ENCODE measurements around the gene CRYBA1. TPM values are rescaled to one million over a fixed set of nuclear protein-coding genes. Genes with fewer than 3 reads are reported as not detected.
"Not testable (repeated sequence)": the region's sequence is repeated elsewhere in the genome, so short reads cannot be mapped to it uniquely, and the experiment has no call there.

Gene CRYBA1, protein sequence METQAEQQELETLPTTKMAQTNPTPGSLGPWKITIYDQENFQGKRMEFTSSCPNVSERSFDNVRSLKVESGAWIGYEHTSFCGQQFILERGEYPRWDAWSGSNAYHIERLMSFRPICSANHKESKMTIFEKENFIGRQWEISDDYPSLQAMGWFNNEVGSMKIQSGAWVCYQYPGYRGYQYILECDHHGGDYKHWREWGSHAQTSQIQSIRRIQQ
- total RNA-seq, result not detected
- long read RNA-seq, result 0 reads

DNA sequence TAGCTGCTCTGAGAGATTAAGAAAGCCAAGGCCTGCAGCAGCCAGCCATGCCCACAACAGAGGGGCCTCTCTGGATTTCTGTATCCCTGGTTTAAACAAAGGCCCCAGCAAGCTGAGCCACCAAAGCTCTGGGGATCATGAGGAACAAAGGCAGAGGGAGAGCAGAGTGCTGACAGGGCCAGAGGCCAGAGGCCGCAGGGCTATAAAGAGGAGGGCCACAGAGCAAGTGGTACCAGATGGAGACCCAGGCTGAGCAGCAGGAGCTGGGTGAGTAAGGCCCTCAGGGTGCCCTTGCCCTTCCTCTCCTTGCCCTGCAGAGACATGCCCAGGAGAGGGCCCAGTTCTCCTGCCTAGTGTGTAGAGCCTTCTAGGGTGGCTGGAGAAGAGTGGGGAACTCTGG is at the start of gene CRYBA1:
Gene CRYBA1, plus strand, starts transcription at position 232 of the 400 bp plus-strand sequence. Its CDS starts 5 bp downstream, at position 237.
- DNase-seq (no peak), ATAC-seq (no peak)
- intact Hi-C loops (cut with DNase I, micrococcal nuclease), result no loop called here

DNA sequence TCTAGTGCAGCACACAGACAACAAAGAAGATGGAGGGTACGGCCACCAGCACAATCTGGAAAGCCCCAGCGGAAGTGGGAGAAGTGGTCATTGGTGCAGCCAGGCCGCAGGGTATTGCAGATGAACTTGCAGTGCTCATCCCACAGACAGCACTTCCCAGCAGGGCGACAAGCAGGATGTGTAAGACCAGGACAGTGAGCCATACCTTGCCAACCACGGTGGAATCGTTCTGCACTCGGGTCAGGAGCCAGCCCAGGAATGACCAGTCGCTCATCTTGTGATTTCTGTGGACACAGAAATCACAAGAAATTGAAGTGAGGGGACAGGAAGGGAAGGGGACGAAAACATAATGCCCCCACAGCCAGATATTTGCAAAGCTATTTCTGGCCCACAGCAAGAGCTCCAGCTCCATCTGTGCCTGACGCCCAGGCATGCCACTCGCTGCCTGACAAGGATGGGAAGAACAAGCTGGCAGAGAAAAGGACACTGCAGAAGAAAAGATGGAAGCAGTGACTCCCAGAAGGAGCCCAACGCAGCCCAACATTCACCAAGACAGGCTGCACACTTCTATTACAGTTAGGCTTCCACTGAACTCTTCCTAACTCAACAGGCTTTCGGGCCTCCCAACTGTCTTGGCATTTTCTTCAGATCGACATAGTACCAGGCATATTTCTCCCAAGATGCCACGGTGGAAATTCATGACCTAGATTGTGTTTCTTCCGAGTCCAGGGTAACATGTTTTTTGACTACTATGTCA is 49.0 kb upstream of the CRYBA1 start:
- ATAC-seq, result no peak
- intact Hi-C loops (cut with DNase I, micrococcal nuclease), result no loop called here
- no peak for DNase-seq

DNA sequence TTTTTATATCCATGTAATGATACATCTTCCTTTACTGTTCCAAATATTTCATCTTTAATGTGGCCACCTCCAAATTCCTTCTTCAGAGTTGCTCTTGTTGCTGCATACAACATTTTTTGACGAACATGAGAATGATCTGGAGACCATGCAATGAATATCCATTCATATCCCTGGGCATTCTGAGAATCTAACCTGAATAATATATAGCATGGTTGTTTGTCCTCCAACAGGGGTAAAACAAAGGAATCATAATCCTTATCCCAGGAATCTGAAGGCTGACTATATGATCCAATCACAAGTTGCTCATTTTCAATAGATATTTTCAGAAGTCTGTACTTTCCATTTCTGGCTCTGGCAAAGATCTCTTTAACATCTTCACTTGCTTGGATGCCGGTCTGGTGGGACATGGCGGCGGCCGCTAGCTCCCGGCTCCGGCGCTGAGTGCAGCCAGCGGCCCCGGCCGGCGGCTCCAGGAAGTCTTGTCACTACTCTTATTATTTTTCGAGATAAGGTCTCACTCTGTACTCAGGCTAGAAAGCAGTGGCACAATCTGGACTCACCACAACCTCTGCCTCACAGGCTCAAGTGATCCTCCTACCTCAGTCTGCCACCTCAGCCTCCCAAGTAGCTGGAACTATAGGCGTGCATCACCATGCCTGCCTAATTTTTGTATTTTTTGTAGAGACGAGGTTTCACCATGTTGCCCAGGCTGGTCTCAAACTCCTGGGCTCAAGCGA is 42.4 kb upstream of the CRYBA1 start:
- intact Hi-C loops (cut with DNase I, micrococcal nuclease); ATAC-seq; DNase-seq: not testable (repeated sequence)

DNA sequence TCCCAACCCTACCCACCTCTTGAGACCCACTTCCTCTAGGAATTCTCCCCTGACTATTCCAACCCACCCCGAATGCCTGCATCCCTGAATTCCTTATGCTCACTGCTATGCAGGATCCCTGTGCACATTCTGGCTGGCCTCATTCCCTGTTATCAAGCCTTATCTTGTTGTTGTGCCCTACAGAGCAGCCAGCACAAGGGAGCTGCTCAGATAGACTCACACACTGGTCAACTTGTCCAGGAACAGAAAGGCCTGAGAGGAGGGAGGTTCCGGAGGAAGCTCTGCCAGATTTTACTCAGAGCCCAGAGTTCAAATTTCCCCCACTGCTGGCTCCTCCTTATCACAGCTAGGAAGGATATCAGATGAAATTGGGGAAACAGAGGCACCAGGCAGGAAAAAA is 41.6 kb upstream of the CRYBA1 start:
- intact Hi-C loops (cut with DNase I, micrococcal nuclease), result no loop called here
- DNase-seq, result no peak
- ATAC-seq, result no peak

DNA sequence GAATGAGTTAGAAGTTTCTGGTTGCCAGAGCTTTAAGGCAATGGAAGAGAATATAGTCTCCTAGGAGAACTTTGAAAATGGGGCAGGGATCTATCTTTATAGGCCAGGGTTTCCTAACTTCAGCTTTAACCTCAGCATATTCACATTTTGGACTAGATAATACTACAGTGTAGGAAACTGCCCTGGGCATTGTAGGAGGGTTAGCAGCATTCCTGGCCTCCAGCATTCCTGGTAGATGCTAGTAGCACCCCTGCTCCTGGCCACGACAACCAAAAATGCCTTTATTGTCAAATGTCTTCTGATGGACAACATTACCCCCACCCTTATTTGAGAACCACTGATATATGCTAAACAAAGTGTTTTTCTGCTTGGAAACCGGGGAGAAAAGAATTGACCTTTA is 38.7 kb upstream of the CRYBA1 start:
- DNase-seq (no peak), ATAC-seq (no peak)
- intact Hi-C loops (cut with DNase I, micrococcal nuclease), result no loop called here

DNA sequence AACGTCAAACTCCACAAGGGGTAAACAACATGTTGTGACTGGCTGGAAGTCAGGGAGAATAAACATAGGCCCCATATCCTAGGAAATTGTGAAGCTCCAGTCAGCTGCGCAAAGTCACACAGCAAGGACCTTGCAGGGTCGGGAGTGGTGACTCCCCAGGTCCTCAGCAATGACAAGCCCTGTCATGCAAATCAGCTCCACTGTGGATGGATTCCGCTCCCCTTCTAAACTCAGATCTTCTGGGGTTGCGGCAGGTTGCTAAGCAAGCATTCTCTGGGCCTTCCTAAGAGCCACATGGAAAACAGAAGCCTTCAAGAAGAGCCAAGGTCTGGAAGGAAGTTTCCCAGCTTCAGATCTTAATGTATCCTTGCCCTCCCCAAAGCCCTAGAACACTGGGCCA is 37.6 kb upstream of the CRYBA1 start:
- DNase-seq (no peak), ATAC-seq (no peak)
- intact Hi-C loops (cut with DNase I, micrococcal nuclease), result no loop called here

DNA sequence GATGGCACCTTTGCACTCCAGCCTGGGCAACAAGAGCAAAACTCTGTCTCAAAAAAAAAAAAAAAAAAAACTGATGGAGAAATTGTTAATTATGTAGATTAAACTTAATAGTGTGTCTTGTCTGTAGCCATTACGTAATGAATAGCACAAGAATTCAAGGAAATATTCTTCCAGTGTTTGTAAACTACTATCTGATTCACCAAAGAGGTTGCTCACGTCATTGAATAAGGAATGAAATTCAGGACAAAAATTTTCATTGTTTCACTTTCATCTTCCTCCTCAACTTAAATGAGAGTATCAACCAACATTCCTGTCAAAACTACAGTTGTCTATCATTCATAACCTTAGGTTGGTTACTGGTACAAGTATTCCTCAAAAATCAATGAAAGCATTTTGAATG is 35.8 kb upstream of the CRYBA1 start:
- no peak for ATAC-seq
- DNase-seq, result no peak
- intact Hi-C loops (cut with DNase I, micrococcal nuclease), result no loop called here

DNA sequence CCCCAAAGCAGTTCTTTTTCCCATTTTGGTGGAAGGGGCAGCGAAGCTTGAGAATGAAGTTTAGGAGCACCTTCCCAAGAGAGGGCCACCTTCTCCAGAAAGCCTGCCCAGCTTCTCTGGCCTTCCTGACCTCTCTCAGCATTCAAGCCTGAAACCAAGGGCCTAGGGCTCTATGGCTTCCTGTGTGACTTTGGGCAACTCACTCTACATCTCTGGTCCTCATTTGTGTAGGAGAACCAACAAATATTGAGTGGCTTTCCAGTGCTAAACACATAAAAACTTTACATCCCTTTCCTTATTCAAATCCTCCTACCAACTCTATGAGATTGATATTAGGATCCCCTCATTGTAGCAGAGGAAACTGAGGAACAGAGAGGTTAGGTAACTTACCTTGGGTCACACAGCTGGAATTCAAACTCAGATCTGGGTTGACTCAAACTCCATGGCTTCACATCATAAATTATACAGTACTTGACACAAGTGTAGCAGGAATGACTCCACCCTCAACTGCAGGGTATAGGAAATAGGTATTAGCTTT is 34.5 kb upstream of the CRYBA1 start:
- no peak for ATAC-seq
- intact Hi-C loops (cut with DNase I, micrococcal nuclease), result no loop called here
- DNase-seq, result no peak

DNA sequence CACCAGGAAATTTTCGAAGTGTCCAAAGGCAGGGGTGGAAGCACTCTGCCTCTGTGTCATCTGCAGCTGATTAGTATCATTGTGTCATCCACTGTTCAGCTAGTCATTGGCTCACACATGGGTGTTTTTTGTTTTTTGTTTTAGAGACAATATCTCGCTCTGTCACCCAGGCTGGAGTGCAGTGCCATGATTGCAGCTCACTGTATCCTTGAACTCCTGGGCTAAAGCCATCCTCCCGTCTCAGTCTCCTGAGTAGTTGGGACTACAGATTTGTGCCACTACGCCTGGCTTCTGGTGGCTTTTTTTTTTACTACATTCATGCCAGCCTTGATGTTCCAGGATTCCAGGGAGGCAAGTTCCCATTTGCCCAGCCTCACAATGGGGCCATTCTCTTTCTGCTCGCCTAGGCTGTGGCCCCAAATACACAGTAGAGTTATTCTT is 34.0 kb upstream of the CRYBA1 start:
- intact Hi-C loops (cut with DNase I, micrococcal nuclease), result no loop called here
- ATAC-seq (no peak), DNase-seq (no peak)

DNA sequence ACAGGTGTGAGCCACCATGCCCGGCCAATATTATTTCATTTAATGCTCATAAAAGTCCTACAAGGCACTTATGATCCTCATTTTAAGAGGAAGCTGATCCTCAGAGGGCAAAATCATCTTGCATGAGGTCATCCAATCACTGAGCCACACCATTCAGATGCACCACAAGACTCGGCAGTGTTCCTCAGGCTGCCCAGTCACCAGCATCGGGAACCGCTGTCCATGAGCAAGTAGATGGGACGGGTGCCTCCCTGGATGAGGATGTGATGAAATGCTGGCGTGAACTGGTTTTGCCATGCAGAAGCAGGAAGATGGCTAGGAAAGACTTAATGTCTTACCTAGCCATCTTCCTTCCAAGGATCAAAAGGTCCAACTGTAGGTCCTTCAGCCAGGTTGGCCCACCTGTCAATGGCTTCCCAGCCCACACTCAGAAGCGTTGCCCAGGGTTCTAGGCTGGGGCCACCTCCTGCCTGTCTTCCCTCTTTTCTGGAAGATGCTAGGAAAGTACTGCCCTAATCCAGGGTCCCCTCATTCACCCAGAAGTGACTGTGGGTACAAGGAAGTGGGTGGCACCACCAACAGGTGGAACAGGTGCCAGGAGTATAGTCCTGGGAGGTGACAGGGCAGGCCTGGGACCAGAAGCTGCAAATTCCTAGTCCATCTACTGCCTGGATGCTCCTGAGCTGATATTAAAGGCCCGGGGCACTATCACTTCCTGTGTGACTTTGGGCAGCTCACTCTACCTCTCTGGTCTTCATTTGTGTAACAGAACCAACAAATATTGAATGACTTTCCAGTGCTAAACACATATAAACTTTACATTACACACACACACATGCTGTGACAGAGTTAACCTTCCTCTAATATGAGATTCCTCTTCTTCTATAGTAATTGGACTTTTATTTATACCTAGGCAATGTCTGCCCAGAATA is 32.2 kb upstream of the CRYBA1 start:
- ATAC-seq (no peak), DNase-seq (no peak)
- intact Hi-C loops (cut with DNase I, micrococcal nuclease), result no loop called here

DNA sequence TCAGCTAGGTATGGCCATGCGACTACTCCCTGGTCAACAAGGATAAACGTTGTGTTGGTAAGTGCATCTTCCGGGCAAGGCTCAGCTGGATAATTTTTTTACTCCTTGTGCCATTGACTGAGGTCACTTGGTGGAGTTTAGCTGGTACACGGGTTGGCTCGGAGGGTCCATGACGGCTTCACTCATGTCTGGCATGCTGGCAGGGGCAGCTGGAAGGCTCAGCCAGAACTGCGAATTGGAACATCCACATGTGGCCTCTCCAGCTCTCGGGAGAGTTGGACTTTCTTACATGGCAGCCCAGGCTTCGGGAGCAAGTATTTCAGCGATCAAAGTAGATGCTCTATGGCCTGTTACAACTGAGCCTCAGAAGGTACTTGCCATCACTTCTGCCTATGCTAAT is 31.5 kb upstream of the CRYBA1 start:
- intact Hi-C loops (cut with DNase I, micrococcal nuclease), result no loop called here
- ATAC-seq (no peak), DNase-seq (no peak)

DNA sequence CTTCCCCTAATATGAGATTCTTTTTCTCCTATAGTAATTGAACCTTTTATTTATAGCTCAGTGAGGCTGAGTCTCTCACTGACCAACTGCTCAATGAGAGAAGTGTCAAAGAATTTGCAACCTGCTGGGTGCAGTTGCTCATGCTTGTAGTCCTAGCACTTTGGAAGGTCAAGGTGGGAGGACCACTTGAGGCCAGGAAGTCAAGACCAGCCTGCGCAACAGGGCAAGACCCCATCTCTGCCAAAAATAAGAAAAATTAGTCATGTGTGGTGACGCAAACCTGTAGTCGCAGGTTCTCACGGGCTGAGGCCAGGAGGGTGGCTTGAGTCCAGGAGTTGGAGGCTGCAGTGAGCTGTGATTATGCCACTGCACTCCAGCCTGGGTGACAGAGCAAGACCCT is 30.9 kb upstream of the CRYBA1 start:
- ATAC-seq, result no peak
- intact Hi-C loops (cut with DNase I, micrococcal nuclease), result no loop called here
- no peak for DNase-seq

DNA sequence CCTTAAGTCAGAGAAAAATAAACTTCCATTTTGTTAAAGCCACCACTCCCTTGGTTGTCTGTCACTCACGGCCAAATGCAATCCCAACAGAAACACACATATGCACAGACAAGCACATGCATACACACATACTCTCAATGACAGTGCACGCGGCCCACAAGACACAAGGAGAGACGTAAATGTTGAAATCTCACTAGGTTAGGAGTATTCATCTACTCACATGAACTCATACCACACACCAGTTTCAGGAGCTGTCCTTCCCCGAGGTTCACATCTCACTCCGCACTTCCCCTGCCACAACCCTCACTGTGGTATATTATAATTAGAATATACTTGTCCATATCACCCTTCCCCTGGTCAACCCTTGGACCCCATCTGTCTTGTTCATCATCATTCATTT is 30.5 kb upstream of the CRYBA1 start:
- intact Hi-C loops (cut with DNase I, micrococcal nuclease), result no loop called here
- ATAC-seq (no peak), DNase-seq (no peak)

DNA sequence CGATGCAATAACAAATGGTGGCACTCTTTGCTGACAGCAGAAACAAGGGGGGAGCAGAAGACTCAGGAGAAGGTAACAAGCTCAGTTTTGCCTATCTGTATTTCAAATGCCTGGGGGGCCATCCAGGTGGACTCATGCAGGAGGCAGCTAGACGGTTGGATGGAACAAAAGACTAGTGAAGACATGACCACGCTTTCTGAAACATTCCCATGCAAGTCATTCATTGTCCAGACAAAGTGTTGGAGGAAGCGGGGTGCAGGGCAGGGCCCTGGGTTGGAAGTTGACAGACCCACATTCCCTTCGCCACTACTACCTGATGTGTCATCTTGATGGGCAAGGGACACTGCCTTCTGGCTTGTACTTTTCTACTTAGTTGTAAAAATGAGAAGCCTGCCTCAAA is 29.8 kb upstream of the CRYBA1 start:
- intact Hi-C loops (cut with DNase I, micrococcal nuclease), result no loop called here
- ATAC-seq (no peak), DNase-seq (no peak)

DNA sequence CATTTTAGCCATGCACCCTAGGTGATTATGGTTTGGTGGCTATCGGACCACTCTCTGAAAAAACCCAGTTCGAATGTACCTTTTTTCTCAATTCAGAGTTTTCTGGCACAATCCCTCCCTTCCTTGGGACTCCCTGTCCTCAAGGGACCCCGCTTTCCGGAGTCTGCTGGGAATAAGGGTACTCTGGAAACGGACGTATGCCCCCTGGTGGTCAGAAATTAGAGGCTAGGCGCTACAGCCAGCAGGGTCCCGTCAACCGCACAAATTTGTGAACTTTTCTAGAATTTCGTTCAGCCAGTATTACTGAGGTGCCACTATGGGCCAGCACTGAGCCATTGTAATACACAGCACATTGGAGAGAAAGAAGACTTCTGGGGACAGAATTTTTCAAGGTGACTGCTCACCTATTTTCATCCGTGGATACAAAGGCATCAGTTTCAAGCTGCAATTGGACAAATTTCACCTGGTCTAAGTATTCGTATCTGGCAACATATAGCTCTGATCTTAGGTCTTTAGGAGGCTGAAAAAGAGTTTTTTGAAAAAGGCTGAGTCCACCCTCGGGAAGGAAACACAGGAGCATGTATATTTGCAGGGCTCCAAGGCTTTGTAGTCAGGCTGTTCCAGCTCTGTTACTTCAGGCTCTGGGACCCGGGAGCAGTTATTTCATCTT is 27.1 kb upstream of the CRYBA1 start:
- peak; percentile 80 for ATAC-seq
- intact Hi-C loops (cut with DNase I, micrococcal nuclease), result loop anchor here in 1 of 2 donors (2.0 kb wide), 1 partner anchor 71 kb away; no protein-coding TSS in a partner anchor
- DNase-seq, result peak; percentile 59 to 80

DNA sequence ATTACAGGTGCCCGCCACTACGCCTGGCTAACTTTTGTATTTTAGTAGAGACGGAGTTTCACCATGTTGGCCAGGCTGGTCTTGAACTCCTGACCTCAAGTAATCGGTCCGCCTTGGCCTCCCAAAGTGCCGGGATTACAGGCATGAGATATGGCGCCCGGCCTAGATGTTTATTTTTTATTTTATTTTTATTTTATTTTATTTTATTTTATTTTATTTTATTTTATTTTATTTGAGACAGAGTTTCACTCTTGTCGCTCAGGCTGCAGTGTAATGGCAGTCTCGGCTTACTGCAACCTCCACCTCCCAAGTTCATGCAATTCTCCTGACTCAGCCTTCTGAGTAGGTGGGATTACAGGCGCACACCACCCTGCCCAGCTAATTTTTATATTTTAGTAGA is 25.3 kb upstream of the CRYBA1 start:
- DNase-seq; ATAC-seq; intact Hi-C loops (cut with DNase I, micrococcal nuclease): not testable (repeated sequence)

DNA sequence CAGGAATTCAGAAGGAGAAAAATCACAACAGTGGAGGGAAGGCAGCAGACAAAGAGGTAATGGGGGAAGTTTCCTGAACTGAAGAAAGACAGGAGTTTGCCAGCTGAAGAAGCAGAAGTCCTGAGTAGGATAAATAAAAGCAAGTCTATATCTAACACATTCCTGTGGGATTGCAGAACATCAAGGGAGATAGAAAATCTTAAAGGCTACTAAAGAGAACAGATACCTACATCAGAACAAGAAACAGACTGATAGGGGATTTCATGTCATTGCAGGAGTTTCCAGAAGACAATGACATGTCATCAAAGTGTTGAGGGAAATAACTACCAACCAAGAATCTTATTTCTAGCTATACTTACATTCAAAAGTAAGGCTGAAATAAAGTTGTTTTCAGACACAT is 21.3 kb upstream of the CRYBA1 start:
- ATAC-seq (no peak), DNase-seq (no peak)
- intact Hi-C loops (cut with DNase I, micrococcal nuclease), result no loop called here

DNA sequence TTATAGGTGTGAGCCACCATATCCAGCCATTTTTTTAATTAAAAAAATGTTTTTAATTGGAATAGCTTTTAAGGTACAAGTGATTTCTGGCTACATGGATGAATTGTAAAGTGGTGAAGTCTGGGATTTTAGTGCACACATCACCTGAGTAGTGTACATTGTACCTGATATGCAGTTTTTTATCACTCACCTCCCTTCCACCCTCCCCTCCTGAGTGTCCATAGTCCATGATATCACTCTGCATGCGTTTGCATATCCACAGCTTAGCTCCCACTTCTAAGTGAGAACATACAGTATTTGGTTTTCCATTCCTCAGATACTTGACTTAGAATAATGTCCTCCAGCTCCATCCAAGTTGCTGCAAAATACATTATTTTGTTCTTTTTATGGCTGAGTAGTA is 13.4 kb upstream of the CRYBA1 start:
- ATAC-seq, result no peak
- DNase-seq, result no peak
- intact Hi-C loops (cut with DNase I, micrococcal nuclease), result no loop called here
